GM21360 (cell line): Measurements from ENCODE around the gene NELL1.
"Not testable (repeated sequence)": the region's sequence is repeated elsewhere in the genome, so short reads cannot be mapped to it uniquely, and the experiment has no call there.

Source experiments
- ATAC-seq: cut with Tn5 transposase; IDR thresholded peaks from one replicate; pipeline ENCODE4 v1.9.1; 2021; ENCODE audit warnings: mild to moderate bottlenecking, moderate library complexity; ENCODE audit not compliant: unreplicated experiment

Gene NELL1

DNA sequence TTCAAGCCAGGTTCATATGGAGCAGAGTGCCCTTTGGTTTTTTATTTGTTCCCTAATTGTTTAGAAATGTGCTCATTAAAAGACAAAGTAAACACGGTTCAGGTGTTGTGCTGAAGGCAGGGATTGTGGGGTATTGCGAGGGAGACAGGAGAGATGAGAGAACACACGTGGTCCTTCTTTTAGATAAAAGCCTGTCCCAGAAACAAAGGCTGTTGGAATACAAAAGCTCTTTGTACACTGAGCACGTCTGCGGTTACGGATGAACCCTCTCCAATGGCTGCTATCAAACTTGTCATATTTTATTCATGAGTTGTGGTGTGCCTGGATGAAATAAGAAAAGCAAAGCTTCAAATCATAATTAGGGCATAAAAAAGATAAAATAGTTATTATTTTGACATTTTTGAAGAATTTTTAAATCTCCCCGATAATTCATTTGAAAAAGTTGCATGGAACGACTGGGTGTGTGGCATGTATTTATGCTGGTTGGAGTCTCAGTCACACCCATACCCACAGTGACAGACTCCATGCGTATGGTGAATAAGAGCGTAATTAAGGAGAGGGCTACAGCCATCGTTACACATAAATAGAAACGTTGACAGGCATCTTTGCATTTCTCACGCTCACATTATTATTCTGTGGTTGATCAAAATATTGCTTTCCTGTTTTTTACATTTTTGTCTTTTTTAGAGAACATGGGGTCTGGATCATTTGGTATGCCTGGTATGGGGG lies 92.9 kb downstream of the NELL1 start:
- ATAC-seq, result no peak

DNA sequence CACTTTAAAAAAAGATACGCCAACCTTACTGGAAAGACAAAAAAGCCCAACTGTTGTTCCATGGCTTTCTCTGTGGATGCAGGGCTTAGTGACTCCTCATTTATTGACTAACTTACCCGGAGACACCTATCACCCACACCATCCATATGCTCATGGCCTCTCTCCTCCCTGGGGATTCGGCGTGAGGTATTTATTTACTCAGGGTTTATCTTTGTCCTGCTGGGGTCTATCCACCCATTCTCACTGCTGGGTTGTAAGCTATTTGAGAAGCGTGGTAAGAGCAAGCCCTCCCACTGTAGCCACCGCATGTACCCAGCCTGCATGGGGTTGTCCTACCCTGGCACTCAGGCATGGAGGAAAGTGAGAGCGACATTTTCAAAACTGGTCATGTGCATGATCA lies 93.6 kb downstream of the NELL1 start:
- no peak for ATAC-seq

DNA sequence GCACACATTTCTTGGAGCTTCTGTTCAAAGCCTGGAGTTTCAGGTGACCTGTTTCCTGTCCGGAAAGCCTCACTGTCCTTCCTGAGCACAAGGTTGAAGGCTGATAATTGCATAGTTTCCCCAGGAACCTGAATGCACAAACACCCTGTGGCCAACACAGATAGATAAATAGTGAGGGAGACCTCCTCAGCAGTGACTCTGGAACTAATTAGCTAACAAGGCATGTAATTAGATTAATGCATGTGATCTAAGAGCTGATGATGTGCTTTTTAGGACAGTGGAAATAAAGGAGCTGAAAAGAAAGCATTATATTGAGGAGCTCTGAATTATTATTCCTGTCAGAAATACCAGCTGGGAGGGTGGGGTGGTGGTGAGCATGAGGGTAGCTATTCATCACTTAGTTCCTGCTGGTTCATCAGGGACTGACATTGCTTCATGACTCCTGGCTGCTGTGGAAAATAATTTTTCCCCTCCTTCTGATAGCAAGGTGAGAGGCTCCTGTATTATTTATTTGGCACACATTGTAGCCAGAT lies 101.1 kb downstream of the NELL1 start:
- ATAC-seq, result no peak

DNA sequence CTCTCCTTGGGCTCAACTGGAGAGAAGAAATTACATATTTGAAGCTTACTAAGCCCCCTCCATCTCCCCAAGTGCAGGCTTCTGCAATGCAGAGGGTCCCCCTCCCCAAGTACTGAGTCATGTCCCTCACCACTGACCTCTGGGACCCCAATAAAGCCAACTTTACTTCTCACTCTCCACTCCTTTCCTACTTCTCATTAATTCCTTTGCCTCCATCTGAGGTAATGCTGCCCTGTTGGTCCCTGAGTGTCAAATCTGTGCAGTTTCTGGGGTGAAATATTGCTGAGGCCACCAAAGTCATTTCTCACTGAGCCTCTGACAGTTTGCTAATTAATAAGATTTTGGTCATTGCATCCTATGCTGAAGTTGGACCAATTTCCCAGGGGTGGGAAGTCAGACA lies 101.6 kb downstream of the NELL1 start:
- ATAC-seq, result no peak

DNA sequence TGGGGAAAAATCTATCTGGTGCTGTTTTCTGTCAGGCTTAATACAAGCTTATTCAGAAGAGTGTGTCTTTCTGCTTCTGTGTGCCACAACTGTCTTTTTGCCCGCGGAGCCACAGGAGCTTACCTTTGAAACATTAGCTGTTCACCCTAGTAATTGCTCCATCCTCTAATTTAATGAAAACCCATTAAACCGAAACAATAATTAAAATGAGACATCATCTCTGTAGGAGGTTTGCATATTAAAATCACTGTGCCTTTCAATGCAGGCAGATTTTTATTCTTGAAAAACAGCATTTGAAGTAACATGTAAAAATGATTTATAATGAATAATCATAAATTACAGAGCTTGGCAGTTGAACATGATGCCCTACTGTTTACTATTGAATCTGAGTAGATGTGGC lies 102.3 kb downstream of the NELL1 start:
- no peak for ATAC-seq

DNA sequence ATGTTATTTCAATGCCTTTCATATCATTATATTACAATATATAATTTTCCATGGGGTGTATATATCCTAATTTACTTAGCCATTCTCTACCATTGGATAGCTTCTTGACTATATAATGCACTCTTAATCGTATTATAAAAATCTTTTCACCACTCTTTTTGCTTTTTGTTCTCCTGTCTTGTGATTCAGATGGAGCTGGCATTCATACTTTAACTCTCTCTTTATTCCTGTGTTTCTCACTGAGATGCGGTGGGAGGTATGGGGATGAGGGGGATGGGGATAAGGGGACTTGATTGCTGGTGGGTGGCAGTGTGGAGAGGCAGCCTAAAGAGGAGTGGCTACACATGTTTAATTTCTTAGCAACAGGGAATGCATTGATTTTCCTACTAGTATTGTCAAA lies 105.9 kb downstream of the NELL1 start:
- no peak for ATAC-seq

DNA sequence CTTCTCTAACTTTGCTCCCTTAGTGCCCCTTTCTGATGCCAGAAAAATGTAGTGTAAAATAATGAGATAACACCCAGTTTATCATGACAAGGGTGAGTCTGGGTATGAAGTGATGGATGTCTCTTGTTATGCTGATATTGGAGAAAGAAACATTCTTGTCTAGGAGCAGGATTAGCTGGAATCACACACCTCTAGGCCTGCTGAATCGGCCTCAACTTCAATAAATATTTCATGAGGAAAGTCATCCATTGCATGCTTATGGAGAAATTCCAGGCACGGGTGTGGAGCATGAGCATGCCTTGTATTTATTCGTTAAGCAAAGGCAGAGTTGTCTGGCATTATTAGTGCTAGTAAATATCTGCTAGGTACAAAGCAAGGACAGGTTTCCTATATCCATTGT lies 113.4 kb downstream of the NELL1 start:
- no peak for ATAC-seq

DNA sequence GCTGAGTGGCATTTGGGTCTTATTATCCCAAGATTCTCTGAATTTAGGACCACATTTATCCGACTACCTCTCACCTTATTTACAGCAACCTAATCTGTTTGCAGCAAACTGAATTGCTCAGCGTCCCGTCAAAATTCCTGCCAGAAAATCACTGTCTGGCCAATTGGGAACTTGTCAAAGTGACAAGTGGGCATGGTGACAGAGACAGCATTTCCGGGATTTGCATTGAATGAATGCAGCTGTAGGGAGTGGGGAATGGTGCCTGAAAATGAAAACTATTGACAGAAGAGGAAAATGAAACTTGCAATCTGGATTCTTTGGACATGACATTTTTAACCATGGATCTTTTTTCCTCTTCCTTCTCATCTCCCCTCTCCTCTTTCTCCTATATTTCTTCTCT lies 113.8 kb downstream of the NELL1 start:
- no peak for ATAC-seq

DNA sequence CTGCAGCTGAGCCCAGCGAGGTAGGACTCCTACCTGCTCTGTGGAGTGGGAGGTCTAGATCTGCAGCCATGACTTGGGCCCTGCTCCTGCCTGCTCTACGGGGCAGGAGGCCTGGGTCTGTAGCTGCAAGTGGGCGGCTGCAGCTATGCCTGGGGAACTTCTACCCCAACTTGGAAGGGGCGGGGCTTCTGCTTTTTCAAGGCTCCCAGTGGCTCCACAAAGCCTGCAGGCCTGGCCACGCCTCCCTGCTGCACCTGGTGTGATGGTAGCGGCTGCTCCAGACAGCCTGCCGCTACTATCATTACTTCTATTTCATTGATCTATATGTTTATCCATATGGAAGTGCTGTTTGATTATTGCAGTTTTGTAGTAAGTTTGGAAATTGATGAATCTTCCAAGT lies 121.2 kb downstream of the NELL1 start:
- ATAC-seq, result no peak

DNA sequence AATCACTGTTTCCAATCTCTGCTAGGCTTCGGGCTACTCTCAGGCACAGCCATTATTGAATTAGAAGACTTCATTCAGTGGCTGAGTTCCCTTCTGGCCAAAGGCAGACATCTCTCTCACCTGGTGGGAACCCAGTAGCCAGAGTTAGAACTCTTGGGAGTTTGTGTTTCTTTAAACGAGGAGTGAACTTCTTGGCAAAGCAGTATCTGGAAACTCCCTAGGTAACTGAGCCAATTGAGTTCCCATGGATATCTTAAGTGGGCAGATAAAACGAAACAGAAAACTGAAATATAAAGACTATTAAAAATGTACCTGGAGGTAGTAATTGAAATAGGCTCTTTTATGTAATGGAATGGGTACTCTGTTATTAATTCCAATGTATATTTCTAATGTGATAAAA lies 125.6 kb downstream of the NELL1 start:
- ATAC-seq, result no peak

DNA sequence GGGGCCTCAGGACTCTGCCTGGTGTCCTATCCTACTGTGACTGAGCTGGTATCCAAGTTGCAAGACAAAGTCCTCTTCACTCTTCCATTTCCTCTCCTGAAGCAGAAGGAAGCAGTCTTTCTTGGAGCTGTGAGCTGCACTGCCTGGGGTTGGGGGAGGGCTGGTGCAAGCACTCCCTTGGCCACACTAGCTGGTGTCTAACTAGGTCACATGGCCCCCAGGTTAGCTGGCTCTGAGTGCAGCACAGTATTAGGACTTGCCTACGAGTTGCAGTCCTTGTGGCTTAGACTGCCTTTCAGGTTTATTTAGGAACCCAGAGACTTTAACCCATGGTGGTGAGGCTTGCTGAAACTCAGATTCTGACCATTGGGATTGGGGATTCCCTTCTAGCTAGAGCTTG lies 138.9 kb downstream of the NELL1 start:
- ATAC-seq, result no peak

DNA sequence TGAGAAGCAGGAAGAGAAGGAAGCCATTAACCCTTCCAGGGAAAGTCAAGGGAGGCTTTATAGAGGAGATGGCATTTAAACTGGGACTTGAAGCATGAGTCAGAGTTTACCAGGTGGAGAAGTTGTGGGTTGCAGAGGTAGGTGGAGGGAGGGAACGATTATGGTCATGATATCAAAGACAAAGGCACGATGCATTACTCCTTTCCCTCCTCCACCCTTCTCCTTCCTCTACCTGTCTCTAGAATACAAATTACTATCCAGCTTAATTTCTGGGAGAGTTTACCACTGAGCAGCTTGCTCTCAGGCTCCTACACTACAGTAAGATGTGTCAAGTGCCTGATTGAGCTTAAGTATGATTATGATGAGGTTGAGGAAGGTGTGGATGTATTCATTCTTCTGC lies 151.7 kb downstream of the NELL1 start:
- ATAC-seq, result no peak

DNA sequence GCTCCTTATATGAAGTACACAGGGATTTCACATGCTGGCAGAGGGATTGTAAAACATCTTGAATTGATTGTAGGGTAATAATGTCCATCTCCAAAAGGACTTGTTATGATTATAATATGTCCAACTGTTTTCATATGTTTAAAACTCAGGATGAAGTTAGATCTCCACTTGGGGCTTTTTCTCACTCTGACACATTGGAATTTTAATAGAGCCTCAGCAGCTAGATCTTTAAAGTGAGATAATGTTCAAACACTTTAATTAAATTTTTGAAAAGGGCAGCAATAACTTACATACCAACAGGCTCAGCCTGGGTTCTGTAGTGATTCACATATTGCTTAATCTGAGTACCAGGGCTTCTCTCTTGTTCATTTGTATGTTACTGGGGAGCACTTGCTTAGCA lies 152.1 kb downstream of the NELL1 start:
- no peak for ATAC-seq

DNA sequence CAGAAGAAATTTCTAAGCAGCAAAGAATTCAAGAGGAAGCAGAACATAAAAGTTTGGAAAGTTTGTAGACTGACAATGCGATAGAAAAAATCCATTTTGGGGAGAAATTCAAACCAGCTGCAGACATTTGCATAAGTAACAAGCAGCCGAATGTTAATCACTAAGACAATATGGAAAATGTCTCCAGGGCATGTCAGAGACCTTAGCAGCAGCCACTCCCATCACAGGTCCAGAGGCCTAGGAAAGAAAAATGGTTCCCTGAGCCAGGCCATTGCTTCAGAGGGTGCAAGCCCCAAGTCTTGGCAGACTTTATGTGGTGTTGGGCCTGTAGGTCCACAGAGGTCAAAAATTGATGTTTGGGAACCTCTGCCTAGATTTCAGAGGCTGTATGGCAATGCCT lies 155.4 kb downstream of the NELL1 start:
- ATAC-seq, result no peak

DNA sequence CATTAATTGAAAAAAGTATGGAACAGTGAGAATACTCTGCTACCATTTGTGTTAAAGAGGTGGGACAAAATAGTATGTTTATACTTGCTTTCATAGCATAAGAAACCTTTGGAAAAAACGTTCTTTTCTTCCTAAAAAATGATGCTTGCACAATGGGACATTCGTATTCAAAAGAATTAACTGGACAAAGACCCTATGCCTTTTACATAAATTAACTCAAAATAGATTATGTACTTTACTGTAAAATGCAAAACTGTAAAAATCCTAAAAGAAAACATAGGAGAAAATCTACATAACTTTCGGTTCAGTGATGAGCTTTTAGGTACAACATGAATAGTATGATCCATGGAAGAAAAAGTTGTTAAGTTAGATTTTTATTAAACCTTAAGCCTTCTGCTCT lies 166.2 kb downstream of the NELL1 start:
- no peak for ATAC-seq

DNA sequence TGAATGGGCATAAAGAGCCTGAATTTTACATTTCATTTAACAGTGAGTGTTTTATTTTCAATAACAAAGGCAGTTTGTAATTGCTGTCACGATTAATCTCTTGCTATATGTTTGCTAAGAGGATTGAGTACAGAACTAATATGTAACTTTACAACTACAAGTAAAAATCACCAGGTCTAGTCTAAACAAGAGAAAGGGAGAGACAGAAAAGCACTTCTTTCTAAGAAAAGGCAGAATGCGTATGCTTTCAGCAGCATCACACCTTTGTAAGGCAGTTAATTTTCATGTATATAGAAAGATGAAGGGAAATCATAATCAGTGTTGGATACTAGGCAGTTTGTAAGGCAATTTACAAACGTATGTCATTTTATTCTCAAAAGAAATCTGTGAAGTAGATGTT lies 169.8 kb downstream of the NELL1 start:
- no peak for ATAC-seq

DNA sequence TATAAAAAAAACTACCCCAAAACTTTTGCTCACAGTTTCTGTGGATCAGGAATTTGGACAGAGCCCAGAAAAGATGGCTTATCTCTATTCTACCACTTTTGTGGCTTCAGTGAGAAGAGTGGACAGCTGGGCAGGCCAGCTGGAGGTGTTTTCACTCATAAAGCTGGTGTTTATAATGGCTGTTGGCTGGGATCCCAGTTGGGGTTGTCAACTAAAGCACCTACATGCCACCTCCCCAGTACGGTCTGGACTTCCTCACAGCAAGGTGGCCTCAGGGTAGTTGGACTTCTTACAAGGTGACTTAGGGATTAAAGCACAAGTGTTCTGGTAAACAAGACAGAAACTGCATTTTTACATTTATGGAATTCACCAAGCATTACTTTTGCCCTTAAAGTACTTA lies 171.0 kb downstream of the NELL1 start:
- no peak for ATAC-seq

DNA sequence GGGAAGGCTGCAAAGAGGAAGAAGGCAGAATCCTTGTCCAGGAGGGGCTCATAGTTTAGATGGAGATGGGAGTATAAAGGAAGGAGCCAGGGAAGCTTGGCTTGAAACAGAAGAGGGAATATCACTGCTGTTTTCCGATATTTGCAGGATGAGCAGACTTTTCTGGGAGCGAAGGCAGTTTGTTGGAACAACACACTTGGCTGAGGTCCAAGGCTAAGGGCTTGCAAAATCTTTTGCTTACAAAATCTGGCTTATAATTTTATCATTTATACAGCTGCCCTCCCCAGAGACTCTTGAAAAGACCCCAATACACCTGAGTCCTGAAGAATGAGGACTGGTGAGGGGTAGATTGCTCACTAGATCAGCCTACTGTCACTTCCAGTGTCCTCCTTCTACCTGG lies 174.8 kb downstream of the NELL1 start:
- no peak for ATAC-seq

DNA sequence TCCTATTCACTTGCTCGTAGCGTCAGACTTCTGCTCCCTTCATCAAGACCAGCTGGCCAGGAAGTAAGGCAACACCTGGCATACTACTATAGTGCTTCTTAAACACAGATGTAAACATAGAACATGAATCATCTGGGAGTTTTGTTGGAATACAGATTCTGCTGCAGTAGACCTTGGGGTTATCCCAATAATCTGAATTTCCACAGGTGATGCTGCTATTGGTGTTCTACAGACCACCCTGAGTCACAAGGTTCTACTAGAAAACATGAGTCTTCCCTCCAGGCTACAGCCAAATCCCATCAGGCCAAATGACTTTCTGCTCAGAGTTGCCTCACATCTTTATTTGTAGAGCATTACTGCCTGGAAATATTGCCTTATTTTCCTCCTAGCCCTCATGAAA lies 175.2 kb downstream of the NELL1 start:
- ATAC-seq, result no peak

DNA sequence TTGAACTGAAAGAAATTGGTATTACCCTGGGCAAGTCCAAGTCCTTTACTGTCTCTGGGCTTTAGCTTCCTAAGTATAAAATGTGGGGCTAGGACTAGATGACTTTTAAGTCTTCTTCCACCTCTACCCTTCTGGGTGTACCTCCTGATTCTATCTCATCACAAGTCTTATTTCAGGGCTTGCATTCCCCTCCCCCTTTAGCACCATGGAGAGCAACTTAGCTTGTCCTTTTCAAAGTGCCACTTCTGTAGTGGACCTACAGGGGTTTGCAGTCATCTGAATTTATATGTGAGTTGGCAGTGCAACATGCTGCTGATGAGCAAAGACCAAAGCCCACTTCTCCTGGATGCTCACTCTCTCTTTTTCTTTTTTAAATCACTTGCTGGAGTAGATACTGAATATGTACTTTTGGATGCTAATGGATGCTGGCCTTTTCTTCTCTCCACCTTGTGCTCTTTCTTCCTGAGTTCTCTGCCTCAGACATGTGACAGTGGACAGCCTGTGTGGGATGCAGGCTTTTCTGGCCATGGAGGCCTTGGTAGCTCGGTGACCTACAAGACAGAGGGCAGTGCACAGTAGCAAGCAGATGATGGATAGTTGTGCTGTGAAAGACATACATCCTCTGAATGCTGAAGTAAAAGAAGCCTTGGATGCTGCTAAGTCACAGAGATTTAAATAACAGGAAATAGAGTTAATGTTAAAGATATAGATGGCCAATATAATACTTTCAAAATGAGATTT lies 185.0 kb downstream of the NELL1 start:
- ATAC-seq, result no peak

DNA sequence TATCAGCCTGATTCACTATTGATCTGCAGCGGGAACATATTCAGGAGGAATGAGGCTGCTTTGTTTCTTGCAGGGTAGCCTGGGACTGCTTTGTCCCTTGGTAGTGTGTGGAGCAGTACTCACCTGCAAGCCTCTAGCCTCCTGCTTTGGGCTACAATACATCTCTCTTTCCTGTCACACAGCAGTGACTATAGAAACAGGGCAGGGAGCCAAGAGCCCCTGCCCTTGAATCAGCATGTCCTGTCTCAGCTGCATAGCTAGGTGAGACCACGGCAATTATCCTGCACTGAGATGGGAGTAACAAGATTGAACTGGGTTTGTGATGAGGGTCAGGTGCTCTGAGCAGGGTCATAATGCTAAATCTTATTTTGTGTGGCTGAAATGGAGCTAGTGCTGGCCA lies 191.9 kb downstream of the NELL1 start:
- no peak for ATAC-seq

DNA sequence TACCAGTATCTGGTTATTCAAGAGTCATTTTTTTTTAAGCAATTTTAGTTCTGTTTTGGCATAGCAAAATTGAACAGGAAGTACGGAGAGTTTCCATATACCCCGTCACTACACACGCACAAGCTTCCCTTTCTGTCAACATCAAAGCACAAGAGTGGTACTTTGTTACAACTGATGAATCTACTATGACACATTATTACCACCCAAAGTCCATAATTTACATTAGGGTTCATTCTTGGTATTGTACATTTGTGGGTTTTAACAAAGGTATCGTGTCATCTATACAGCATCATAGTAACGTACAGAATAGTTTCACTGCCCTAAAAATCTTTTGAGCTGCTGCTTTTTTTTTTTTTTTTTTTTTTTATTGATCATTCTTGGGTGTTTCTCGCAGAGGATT lies 192.9 kb downstream of the NELL1 start:
- not testable (repeated sequence) for ATAC-seq

DNA sequence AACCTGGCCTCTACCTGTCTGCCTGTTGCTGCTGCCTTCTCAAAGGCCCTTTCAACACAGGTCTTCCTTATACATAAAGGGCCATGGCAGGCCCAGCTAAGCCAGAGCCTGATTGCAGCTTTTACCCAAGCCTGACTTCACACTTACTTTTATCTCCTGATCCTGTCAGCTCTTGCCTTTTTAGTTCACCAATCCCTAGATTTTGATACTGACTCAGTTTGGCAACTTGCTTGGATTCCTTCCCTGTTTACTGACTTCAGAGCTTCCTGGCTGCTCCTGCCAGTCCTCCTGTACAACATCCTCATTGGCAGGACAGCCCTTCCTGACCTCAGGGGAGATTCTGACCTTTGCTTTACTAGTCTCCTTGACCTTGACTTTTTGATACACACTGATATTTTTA lies 195.2 kb downstream of the NELL1 start:
- ATAC-seq, result no peak
